GM19025 (cell line): ENCODE data around the gene SLC29A2.

Experiments used
- ATAC-seq: cut with Tn5 transposase; IDR thresholded peaks from one replicate; pipeline ENCODE4 v1.9.1; 2021; ENCODE audit warnings: mild to moderate bottlenecking, low read depth, moderate library complexity; ENCODE audit not compliant: unreplicated experiment

Gene SLC29A2

DNA sequence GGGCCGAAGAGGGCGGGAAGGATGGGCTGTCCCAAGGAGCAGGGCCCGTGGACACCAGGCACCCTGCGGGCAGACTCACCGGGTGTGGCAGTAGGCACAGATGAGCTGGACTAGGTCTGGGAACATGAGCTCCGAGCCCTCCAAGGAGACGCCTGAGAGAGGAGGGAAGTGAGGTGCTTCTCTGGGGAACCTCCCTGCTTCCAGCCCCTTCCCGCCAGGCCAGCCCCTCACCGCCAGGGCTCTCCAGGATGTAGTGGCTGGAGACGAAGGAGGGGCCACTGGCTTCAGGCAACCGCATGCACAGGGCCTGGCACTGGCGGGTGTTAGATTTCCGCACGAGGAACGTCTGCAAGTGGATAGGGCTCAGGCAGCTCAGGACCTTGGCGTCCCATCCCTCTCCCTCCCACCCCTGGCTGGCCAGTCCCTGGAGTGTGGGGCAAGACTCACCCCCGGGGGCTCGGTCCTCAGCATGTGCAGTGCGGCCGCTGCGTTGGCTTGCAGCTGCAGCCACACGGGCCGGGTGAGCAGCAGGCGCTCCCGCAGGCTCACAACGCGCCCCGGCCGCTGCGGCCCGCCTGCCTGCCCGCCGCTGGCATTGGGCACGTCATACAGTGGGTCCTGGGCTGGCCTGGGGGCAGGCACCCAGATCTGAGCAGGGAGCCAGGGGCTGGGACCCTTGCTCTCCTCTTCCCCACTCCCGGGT lies 35.9 kb downstream of the SLC29A2 start:
- ATAC-seq: no peak

DNA sequence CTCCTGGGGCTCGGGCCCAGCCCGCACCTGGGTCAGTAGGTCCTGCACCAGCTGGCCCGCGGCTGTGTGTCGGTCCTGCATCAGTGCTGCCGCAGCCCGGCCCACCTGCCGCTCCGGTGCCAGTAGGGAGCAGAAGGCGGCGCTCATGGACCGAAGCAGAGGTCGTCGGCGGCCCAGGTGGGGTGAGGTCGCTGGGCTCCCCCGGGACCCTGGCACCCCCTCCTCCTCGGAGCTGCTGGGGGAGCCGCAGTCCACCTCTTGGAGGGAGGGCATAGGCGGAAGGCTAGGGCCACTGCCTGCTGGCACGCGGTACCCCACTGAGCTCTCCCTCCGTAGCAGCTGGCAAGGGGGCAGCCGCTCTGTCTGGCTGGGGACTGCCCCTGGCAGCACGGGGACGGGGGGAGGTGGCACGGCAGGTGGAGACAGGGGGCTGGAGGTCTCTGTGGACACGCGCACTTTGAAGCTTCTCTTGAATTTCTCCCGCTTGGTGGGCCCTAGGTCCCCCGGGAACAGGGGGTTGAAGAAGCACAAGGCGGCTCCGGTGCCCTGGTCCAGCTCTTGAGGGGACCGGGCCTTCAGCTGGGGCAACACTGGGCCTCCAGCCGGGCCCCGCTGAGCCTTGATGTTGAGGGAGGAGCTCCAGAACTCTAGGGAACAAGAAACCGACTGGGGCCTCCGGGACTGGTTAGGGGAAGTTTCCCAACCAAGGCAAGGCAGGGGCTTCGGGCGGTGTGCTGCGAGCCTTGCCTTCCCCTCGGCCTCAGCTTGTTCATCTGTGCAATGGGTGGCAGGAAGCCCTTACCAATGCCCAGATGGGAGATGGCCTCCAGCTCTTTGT lies 36.7 kb downstream of the SLC29A2 start:
- no peak for ATAC-seq

DNA sequence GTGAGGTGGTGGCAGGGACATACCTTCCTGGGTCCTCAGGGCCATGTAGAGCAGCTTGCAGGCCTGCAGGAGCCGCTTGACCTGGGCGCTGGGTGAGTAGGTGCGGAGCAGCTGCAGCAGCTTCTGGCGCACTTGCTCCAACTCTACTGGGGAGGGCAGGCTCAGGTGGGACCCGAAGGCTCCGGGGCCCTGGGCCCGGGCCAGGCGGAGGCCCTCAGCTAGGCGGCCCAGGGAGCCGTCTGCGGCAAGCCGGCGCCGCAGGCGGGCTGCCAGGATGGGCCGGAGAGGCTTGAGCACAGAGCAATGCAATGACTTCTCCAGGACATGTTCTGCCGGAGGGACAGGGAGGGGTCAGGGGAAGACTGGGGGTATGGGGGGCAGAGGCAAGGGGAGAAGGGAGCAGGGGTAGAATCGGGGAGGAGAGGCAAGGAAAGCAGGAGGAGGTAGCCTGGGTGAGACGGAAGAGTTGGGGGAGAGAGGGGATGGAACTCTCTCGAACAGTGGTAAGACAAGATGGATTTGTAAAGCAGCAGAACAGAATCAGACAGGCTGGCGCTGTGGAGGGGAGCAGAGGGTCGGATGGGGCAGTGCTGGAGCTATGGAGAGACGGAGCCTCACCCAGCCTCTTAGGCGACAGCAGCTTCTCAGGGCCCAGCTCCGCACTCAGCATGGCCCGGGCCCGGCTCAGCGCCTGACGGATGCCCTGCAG lies 37.5 kb downstream of the SLC29A2 start:
- ATAC-seq: no peak

DNA sequence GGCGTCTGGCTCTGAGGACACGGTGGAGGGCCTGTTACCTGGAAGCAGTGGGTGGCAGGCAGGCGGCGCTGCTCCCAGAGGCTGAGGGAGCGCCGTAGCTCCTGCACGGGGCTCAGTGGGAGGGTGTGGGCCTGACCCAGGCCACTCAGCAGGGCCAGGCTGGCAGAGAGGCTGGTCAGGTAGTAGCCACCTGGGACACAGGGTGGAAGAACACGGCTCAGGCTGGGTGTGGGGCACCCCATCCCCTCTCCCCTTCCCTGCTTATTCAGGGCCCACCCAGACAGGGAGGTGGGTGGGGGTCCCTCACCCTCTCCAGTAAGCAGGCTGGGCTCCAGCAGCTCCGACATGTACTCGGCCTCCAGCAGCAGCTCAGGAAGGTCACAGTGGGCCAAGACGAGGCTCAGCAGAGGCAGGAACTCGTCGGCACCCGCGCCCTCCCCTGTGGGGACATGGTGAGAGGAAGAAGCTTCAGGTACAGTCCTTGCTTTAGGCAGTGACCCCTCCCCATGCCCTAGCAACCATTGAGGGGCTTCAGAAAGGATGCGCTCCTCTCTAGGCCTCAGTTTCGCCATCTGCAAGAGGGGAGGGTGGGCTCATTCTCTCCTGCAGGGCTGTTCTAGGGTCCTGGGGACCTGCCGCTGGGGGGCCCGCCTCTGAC lies 38.2 kb downstream of the SLC29A2 start:
- ATAC-seq: no peak

DNA sequence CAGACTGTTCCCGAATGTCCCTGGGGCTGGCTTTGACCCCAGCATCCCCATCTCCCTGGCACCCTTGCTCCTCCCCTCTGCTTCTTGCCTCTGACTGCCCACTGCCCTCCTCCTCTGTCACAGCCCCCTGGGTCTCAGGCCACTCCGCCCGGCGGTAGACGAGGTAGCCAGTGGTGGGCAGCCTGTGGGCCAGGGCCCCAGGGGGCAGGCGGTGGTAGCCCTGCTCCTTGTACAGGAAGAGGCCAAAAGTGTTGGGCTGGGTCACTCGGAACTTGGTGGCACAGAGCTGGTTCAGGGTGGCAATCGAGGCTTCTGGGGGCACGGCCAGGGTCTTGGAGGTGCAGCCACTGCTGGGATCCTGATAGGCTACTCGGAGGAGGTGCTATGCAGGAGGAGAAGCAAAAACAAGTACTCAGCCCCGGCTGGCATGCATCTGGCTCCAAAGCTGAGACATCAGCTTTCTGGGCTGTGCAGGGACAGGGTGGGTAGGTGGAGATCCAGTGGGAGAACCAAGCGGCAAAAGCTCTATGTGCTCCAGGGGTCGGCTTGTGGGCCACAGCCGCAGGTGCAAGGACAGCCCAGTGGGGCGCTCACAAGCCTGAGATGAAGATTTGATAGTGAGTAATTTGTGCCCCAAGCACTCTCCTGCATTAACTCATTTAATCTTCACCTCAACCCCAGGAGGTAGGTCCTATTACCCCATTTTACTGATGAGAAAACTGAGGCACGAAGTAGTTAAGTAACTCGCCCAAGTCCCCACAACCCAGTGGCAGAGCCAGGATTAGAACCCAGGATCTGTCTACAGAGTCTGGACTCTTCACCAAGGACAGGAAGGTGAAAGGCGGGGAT lies 39.0 kb downstream of the SLC29A2 start:
- no peak for ATAC-seq

DNA sequence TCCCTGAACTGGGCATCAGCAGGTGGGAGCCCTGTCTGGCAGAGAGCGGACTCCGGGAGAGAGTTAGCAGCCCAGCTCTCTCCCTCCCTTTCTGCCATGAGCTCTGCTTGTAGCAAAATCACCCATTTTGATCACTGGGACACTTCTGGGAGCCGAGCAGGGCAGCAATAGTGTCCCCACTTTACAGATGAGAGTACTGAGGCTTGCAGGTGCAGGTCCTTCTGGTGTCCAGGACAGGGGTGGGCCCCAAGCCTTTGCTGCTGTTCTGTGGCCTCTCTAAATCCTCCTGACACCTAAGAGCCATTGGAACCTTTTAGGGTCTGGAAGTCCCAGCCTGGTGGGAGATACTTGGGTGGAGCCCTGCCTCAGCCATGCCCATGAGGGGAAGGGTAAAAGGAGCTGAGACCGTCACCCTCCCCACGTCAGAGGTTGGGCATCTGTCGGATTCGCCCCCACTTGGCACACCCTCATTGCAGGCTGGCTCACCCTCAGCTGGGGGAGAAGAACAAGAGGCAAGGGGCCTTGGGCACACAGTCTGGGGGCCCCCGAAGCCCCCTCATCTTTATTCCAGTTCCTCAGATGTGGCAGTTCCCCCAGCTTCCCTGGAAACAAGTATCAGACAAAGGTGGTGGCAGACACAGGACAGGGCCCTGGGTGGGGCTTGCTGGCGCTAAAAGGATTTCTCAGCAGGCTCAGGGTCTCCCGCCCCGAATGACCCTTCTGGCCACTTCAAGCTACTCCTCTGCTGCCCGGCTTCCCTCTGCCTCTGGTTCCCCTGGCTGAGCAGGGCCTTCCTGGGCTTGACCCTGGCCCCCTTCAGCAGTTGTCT lies 39.8 kb downstream of the SLC29A2 start:
- ATAC-seq: no peak

DNA sequence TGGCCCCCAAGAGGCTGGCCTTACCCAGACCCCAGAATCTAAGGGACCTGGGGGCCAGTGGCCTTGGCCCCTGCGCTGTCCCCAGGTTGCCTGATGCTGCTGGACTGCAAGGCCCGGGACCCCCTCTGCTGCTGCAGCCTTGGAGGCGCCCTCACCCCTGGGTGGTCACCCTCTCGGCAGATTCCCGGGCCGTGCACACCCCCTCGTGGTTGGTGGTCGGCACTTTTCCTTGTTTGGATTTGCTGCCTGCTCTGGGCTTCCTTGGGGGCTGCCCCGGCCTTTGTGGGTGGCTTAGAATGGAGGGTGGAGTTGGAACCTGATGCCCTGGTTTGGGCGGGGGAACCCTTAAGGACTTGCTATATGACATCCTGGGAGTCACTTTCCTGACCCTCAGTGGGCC lies 40.6 kb downstream of the SLC29A2 start:
- ATAC-seq: no peak

DNA sequence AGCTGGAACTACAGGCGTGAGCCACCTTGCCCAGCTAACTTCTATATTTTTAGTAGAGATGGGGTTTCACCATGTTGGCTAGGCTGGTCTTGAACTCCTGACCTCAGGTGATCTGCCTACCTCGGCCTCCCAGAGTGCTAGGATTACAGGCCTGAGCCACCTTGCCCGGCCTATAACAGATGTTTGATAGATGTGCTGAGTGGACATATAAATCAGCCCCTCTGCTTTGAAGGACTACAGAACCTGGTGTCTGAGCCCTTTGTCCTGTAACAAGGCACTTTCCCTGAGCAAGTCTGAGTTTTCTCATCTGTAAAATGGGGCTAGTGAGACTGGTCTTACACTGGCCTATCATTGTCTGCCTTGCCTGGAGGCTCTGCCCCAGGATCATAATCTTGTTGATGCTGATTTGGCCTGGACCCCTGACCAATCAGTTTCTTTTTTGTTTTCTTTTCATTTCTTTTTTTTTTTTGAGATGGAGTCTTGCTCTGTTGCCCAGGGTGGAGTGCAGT lies 42.3 kb downstream of the SLC29A2 start:
- no peak for ATAC-seq

DNA sequence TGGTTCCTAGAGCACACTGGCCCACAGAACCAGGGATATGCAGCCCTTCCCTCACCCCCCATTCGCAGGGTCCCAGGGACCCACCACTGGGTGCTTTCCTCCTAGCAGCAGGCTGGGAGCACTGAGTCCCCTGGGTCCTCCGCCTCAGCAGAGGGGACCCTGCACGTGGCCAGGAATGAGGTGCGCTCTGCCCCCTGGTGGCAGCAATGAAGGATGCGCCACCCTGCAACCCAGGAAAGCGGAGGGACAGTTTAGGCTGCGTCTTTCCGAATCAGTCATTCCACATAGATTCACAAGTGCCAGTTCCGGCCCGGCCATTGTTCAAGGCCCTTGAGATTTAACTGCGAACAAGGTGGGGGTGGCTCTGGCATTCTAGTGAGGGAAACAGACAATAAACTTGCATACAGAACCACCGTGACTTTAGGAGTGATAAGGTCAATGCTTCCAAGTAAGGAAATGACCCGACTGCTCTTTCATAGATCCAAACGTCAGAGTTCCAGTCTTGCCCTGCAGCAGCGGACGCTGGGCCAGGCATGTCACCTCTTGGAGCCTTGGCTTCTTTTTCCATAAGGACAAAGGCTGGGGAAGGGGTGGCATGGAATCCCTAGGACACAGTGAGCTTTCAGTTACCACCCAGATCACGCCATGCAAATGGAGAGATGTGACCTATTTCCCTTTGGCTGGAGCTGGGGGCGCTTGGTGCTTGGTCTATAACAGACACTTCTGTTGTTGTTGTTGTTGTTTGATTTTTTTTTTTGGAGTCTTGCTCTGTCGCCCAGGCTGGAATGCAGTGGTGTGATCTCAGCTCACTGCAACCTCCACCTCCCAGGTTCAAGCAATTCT lies 43.0 kb downstream of the SLC29A2 start:
- ATAC-seq: no peak

DNA sequence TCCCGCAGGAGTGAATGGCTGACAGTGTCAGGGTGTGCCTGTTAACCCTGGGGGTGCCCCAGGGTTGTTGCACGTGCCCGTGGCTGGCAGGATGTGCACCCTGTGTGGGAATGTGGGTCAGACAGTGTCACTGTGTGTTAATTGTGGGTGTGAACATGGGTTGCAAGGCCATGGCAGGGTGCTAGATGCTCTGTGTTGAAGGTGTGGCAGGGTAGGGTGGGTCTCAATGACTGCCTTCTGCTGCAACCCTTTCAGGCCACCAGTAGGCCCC lies 43.6 kb downstream of the SLC29A2 start:
- ATAC-seq: no peak

DNA sequence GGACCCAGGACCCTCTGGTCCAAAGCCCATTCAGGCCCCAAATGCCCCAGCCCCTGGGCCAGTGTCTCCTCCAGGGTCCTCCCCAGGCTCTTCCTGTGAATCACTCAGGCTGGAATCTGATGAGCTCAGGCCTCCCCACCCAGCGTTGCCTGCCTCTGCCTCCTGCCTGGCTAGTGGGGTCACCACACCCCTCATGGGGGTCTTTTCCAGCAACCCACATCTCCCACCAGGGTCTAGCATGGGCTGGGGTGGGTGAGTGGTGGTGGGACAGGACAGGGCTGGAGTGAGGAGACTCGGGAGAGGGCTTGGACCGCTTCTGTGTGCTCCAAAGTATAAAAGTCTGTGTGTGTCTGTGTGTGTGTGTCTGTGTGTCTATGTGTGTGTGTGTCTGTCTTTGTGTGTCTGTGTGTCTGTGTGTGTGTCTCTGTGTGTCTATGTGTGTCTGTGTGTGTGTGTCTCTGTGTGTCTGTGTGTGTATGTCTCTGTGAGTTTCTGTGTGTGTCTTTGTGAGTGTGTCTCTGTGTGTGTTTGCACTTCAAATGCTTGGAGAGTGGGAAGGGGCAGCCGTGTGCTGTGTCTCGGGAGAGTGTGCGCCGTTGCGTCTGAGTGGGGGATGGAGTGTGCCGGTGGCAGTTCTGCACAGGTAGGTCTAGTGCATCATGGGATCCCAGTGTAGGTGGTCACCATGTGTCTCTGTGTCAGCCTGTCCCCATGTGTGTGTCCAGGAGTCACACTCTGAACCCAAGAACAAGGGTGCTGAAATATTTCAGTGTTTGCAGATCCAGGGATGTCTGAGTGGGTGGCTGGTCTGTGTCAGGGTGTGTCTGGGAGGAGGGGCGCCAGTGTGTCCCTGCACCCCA lies 44.2 kb downstream of the SLC29A2 start:
- ATAC-seq: no peak

DNA sequence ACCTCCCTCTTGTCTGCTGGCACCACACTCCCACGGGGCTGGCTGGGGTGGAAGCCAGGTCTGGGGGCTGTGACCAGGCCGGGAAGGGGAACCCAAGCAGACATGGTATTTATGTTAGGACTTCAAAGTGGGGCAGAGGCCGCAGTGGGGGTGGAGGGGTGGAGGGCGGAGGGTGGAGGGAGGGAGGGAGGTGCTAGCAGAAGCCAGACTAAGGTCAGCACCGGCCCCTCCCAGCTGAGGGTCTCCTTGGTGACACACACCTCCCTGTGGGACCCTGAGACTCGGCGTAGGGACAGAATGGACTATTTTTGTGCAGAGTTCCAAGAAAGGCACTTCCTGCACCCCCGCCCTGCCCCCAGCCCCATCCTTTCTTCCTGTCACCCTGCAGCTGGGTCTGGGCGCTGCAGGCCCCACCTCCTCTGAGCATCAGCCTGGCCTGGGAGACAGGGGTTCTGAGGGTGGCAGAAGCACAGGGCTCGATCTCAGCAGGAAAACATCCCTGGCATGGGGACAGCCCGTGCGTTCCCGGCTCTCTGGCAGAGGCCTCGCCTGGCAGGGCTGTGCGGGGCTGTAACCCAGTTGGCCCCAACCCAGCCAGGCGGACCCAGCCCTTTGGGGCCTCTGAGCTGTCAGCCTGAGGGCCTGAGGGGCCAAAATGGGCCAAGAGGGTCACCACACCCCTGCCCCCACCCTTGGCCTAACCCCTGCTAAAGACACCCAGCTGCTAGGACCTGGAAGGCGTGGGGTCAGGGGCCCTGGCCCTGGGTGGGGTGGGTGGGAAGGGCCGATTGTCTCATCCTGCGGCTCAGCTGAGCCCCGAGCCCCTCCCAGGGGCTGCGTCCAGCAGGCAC lies 45.1 kb downstream of the SLC29A2 start:
- no peak for ATAC-seq

DNA sequence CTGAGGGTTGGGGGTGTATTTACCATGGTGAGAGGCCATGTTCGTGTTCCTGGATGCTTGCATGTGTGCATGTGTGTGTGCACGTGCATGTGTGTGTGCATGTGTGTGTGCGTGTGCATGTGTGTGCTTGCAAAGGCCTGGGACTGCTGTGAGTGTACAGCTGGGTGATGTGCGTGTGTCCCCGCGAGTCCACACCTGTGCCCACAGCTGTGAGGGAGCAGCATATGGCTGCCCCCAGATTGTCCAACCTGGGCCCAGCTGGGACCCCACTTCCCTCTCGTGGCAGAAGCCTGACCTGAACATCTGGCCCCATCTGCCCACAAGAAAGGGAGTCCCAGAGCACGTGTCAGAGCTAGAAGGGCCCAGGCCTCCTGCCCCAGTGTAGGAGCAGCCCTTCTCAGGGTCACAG lies 46.3 kb downstream of the SLC29A2 start:
- ATAC-seq: no peak

DNA sequence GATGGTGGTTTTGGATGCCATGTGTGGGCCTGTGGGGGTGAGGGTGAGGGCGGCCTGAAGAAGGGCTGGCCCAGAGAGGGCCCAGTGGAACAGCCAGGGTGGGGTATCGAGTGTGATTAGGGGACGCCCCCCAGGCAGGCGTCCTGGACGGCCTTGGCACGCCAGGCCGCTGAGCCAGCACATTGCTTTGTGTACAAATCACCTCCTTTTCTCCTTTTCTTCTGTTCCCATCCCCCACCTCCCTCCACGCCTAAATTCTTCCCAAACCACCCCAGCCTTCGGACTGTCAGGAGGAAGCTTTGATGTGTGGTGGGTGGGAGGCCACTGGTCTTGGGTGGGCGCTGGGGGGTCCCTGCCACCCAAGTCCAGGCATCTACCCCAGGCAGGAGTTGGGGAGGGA lies 46.9 kb downstream of the SLC29A2 start:
- no peak for ATAC-seq

DNA sequence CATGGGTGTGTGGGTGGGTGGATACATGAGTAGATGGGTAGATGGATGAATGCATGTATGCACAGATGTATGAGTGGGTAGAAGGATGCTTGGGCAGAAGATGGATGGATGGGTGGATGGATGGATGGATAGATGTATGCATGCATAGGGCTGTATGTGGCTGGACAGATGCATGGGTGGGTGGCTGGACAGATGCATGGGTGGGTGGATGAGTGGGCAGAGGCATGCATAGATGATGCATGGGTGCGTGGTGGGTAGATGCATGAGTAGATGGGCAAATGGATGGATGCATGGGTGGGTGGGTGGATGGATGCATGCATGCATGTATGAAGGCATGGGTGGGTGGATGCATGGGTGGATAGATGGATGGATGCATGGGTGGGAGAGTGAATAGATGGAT lies 47.9 kb downstream of the SLC29A2 start:
- no peak for ATAC-seq

DNA sequence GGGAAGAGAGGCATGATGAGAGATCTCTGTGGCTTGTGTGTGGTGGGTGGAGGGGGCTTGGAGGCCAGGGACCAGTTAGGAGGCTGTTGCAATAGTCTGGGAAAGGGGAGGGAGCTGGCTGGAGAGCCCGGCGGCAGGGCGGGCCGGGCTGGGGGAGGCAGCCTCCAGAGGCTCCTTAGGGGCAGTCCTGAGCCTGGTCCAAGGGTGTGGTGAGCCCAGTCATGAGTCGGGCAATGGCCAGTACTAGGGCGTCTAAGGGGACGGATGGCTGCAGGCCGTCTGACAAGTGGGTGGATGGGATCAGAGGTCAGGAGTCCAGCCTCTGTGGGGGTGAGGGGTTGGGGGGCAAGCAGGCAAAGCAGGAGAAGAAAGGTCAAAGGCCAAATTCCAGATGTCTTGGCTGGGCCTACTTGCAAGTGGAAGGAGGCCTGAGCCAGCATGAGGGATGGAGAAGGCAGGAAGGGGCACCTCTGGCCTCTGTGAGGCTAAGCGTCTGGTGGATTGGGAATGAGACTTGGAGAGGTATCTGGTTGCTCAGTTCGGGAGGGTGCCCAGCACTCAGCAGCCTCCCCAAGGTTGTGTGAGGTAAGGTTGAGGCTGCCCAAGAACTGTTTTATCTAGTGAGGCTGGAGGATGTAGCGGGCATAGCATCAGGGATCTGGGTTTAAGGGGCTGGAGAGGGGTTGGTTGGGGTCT lies 48.7 kb downstream of the SLC29A2 start:
- no peak for ATAC-seq
